ES-I3 (cell line): ENCODE data around the gene ACVRL1.

Source experiments
- H3K36me3 ChIP-seq: 2 replicates; pipeline ENCODE4 v1.6.1; 2013; ENCODE audit warnings: mild to moderate bottlenecking, low read length, control low read depth, moderate library complexity; ENCODE audit not compliant: insufficient read depth
- H3K4me1 ChIP-seq: 2 replicates; pipeline ENCODE4 v1.6.1; 2013; ENCODE audit warnings: mild to moderate bottlenecking, control low read depth, low read length; ENCODE audit not compliant: insufficient read depth
- H3K9ac ChIP-seq: 2 replicates; pipeline ENCODE4 v1.6.1; 2013; ENCODE audit warnings: low read depth, mild to moderate bottlenecking, low read length, moderate library complexity
- H3K9me3 ChIP-seq: 2 replicates; pipeline ENCODE4 v1.6.1; 2013; ENCODE audit warnings: mild to moderate bottlenecking, low read length, moderate library complexity; ENCODE audit not compliant: control insufficient read depth, insufficient read depth

ACVRL1 gene

GRCh38 chr12:51959211-51959610, 51.9 kb downstream of the ACVRL1 start:
- no peaks in the 10 kb centered on the region for H3K9me3 ChIP-seq
- no peak overlapping the region for H3K9ac ChIP-seq
- no peaks in the 10 kb centered on the region for H3K4me1 ChIP-seq
- H3K36me3 ChIP-seq, result no peaks in the 10 kb centered on the region

DNA sequence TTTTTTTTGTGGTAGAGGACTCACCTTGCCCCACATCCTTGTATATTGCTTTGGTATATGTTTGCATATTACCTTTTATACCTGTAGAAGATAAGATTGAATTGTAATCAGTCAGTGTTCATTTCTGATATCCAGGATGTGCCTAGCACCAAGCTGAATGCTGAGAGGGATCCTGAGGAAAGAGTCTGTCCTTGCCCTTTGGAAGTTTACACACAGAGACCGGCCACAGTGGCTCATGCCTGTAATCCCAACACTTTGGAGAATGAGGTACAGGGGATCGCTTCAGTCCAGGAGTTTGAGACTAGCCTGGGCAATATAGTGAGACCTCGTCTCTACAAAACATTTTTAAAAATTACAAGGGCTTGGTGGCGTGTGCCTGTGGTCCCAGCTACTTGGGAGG, 52.6 kb downstream of the ACVRL1 start:
- H3K9ac ChIP-seq, result no peak overlapping the region
- no peaks in the 10 kb centered on the region for H3K36me3 ChIP-seq
- no peaks in the 10 kb centered on the region for H3K4me1 ChIP-seq
- H3K9me3 ChIP-seq, result no peaks in the 10 kb centered on the region

GRCh38 chr12:51960488-51960887, 53.2 kb downstream of the ACVRL1 start:
- Histone ChIP-seq H3K4me1 (no peaks in the 10 kb centered on the region), H3K9me3 (no peaks in the 10 kb centered on the region), H3K36me3 (no peaks in the 10 kb centered on the region), H3K9ac (no peak overlapping the region)

DNA sequence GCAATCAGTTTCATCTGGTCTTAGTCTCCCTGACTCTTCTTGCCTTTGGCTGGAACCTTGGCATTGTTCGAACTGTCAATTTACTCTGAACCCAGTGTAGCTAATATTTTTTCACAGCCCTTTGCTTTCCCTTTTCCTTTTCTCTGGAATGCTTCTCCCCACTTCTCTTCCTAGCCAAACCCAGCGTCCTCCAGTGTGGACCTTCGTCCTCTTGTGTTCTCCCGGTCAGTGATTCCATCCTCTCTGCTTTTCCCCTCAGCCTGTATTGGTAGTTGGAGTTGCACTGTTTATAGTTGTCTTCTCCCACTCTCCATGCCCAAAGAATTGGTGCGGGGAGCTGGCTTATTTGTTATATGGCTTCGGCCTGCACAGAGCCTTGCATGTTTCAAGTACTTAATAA, 53.6 kb downstream of the ACVRL1 start:
- Histone ChIP-seq H3K4me1 (no peaks in the 10 kb centered on the region), H3K36me3 (no peaks in the 10 kb centered on the region), H3K9me3 (no peaks in the 10 kb centered on the region), H3K9ac (no peak overlapping the region)

DNA sequence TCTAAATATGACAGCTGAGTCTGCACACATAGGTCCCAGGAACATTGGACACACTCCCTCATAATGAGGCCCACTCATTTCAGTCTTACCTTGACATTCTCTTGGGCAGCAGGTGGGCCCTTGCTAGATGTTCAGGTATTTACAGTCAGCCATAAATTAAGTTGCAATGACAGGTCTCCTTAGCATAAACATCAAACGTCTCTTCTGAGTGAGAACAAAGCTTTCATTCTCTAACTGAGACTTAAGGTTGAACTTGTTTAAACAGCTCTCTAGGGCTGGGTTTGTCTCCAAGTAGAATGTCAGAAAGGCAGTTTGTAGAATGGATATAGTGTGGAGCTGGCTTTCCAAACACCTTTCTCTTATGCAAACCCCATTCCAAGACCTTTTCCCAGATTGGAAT, 54.5 kb downstream of the ACVRL1 start:
- no peaks in the 10 kb centered on the region for H3K36me3 ChIP-seq
- H3K4me1 ChIP-seq, result no peaks in the 10 kb centered on the region
- no peak overlapping the region for H3K9ac ChIP-seq
- H3K9me3 ChIP-seq, result no peaks in the 10 kb centered on the region

DNA sequence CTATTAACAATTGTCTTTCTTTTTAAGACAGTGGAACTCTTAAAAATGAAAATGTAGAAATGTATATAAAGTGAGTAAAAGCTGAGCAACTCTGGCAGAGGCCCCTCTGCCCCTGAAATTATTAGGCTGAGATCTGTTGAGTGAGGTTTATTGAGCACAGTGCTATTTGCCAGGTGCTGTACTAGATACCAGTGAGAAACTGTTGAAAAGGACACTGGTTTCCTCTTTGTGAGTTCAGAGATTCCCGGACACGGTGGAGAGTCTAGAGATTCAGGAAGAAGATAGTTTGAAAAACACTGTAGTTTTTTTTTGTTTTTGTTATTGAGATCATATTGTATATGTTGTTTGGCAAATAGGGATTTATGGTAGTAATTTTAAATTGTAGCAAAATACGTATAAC, 55.4 kb downstream of the ACVRL1 start:
- H3K36me3 ChIP-seq, result no peaks in the 10 kb centered on the region
- H3K9me3 ChIP-seq, result no peaks in the 10 kb centered on the region
- H3K9ac ChIP-seq, result no peak overlapping the region
- no peaks in the 10 kb centered on the region for H3K4me1 ChIP-seq

DNA sequence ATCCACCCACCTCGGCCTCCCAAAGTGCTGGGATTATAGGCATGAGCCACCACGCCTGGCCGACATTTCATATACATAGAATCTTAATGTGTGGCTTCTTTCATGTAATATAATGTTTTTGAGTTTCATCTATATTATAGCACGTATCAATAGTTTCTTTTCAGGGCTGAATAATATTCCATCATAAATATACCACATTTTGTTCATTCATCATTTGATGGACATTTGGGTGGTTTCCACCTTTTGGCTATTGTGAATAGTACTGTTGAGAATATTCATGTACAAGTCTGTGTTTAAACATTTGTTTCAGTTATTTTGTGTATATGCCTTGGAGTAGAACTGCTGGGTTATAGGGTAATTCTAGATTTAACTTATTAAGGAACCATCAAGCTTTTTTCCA, 56.2 kb downstream of the ACVRL1 start:
- no peaks in the 10 kb centered on the region for H3K9me3 ChIP-seq
- H3K9ac ChIP-seq, result no peak overlapping the region
- no peaks in the 10 kb centered on the region for H3K4me1 ChIP-seq
- no peaks in the 10 kb centered on the region for H3K36me3 ChIP-seq

DNA sequence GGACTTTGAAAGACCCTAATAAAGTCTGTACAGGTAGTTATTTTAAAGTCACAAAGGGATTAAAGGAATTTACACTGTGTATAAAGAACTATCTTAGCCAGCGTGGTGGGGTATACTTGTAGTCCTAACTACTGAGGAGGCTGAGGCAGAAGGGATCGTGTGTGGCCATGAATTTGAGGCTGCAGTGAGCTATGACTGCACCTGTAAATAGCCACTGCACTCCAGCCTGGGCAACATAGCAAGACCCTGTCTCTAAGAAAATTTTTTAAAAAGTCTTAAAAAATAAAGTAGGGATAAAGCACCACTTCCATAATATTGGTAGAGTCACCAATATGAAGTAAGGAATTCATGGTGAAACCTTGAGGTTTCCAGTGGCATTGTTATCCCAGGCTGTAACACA, 62.3 kb downstream of the ACVRL1 start:
- peaks cover 15% of the 10 kb centered on the region for H3K4me1 ChIP-seq
- no peaks in the 10 kb centered on the region for H3K36me3 ChIP-seq
- H3K9ac ChIP-seq, result no peak overlapping the region
- H3K9me3 ChIP-seq, result no peaks in the 10 kb centered on the region

DNA sequence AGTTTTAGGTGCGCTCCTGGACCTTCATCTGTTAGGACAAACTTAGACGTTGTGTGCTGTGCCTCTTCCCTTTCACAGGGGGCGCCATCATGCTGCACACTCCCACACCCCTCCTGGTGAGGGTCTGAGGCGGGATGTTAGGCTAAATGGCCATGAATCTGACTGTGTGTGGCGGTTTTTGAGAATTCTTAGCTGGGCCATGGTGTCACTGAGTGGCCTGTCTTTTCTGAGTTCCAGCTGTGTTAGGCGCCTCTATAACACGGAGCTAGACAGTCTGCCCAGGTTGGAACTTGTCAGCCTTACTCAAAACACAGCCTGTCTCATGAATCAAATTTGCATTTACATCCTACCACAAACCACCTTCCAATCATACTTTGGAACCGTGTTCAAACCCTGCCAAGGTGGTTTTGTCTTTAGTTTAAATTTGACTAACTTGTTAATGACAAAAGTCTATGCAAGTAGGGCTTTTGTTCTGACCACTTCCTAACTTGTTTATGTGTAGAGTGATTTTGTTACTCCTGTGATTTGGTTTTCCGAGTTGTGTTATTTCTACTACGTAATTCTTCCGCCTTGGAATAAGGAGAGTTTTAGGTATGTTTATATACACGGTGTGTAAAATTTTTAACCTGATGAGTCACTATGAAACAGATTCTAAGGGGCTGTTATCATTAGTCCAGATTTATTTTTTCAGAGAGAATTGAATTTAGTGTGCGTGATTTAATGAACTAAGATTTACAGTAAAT, 63.8 kb downstream of the ACVRL1 start:
- Histone ChIP-seq H3K36me3 (no peaks in the 10 kb centered on the region), H3K9ac (no peak overlapping the region), H3K9me3 (no peaks in the 10 kb centered on the region), H3K4me1 (peaks cover 15% of the 10 kb centered on the region)

DNA sequence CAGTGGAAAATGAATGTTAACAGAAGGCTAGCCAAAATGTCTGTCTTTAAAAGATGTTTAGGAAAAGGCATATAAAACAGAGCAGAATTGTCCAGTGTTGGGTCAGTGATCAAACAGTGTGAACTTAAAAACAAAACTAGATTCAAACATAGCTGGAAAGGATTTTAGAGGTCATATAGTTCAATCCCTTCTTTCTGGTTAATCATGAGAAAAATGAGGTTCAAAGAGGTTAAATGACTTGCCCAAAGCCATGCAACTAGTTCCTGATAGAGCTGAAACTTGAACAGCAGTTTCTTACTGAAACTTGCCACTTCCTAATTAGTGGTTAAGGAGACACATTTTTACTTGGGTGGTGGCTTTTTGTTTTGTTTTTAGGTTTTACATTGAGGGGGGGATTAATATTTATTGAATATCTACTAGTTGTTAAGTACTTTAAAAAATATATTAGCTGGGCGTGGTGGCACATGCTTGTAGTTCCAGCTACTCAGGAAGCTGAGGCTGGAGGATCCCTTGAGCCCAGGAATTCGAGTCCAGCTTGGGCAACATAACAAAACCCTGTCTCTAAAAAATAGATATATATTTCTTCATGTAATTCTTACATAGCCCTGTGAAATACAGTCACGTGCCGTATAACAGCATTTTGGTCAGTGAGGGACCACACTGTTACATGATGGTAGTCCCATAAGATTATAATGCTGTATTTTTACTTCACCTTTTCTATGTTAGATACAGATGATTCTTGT, 64.5 kb downstream of the ACVRL1 start:
- no peaks in the 10 kb centered on the region for H3K36me3 ChIP-seq
- H3K9me3 ChIP-seq, result no peaks in the 10 kb centered on the region
- peaks cover 15% of the 10 kb centered on the region for H3K4me1 ChIP-seq
- H3K9ac ChIP-seq, result no peak overlapping the region

- Histone ChIP-seq H3K9ac (no peak overlapping the region), H3K9me3 (no peaks in the 10 kb centered on the region), H3K4me1 (peaks cover 15% of the 10 kb centered on the region), H3K36me3 (no peaks in the 10 kb centered on the region)
Observed at GRCh38 chr12:51972422-51972812, 65.1 kb downstream of the ACVRL1 start.

DNA sequence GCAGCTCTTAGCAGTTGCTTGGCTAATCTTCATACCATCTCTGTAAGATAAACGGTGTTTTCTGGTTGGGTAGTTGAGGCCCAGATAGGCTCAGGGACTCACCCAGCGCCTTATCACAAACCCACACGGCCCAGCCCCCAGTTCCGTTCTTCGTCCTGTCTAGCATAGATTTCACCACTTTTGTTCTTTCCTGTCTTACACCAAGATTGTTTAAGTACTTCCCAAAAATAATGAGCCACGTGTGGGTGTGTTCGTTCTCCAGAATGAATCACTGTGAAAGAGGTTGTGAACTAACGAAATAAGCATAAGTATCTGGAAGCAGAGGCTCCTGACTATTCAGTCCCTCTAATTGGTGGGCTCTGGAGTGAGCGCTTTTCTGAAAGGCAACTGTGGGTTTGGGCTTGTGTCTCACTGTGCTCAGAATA, 65.6 kb downstream of the ACVRL1 start:
- Histone ChIP-seq H3K9me3 (no peaks in the 10 kb centered on the region), H3K4me1 (peaks cover 15% of the 10 kb centered on the region), H3K36me3 (no peaks in the 10 kb centered on the region), H3K9ac (no peak overlapping the region)
